Spleen (tissue), 7 donors: ENCODE data around the gene TRIM2.

Experiments used
- POLR2AphosphoS5 ChIP-seq, 3 donors: sonication (generic); formaldehyde crosslinking; IDR thresholded peaks; one replicate each; pipeline ENCODE4 v1.5.1; 2017; ENCODE audit warnings: antibody characterized with exemption in 3 of 3
- TF ChIP-seq, protein P1 (sequence below), 11 experiments: fragments of 200-600 bp in 7 of 11; fragments of 450-650 bp in 4 of 11; sonication (generic) in 4 of 11; IDR thresholded peaks in 8 of 11; conservative IDR thresholded peaks in 3 of 11; 1 replicate in 7 of 11; 2 replicates in 4 of 11; pipeline versions ENCODE4 v1.4.0 to v1.8.0; 2016 to 2021; ENCODE audit warnings: antibody characterized with exemption in 11 of 11, inconsistent platforms in 4 of 11, mild to moderate bottlenecking in 1 of 11
- donor health status: DM: no; HTN: no; CAD: no; lungs with moderate emphysema.
- donor health status: DM: no; HTN: no; CAD: no.
- donor health status: DM: no; HTN: no; CAD: no.

DNA sequence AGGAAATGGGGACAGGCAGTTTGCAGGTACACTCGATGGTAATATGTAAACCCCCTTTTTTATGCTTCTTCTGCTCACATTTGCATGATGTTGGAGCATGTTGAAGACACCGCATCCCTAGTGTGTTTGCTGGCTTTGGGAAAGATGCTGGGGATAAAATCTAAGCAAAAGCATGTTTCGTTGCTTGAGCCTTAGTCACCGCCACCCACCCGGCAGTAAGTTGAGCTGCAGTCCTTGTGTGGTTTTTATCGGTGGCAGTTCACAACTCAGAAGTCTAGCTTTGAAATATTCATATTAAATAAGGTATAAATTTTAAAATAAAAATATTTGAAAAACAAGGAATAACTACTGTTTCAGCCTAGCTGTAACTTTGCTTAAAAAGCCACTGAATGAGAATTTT lies 118.5 kb downstream of the TRIM2 start:
- TF ChIP-seq, protein P1, sequence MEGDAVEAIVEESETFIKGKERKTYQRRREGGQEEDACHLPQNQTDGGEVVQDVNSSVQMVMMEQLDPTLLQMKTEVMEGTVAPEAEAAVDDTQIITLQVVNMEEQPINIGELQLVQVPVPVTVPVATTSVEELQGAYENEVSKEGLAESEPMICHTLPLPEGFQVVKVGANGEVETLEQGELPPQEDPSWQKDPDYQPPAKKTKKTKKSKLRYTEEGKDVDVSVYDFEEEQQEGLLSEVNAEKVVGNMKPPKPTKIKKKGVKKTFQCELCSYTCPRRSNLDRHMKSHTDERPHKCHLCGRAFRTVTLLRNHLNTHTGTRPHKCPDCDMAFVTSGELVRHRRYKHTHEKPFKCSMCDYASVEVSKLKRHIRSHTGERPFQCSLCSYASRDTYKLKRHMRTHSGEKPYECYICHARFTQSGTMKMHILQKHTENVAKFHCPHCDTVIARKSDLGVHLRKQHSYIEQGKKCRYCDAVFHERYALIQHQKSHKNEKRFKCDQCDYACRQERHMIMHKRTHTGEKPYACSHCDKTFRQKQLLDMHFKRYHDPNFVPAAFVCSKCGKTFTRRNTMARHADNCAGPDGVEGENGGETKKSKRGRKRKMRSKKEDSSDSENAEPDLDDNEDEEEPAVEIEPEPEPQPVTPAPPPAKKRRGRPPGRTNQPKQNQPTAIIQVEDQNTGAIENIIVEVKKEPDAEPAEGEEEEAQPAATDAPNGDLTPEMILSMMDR (IDR thresholded peaks at IDR 0.05 in 8 of 11, conservative IDR thresholded peaks at IDR 0.05 in 3 of 11) = no peak
- TF ChIP-seq POLR2AphosphoS5 (IDR thresholded peaks at IDR 0.05) = no peak
